Esophagus squamous epithelium (tissue), 5 donors: ENCODE data around the gene SNX32. TPM values are rescaled to one million over a fixed set of nuclear protein-coding genes. Genes with fewer than 3 reads are reported as not detected.
A peak's percentile ranks its signal among the peaks of the same experiment; 100 is the strongest.

Experiments used
- DNase-seq: peaks from one replicate; lab custom pipeline; 2025; lab: John Stamatoyannopoulos, UW
- H3K27ac ChIP-seq, 4 donors: fragments of 200-600 bp; sonication (generic); one replicate each; pipeline ENCODE4 v1.5.1; 2016 to 2019; ENCODE audit warnings: mild to moderate bottlenecking in 1 of 4
- H3K27me3 ChIP-seq, 4 donors: fragments of 200-600 bp; sonication (generic); 1 replicate in 3 of 4; 2 replicates in 1 of 4; pipeline versions ENCODE4 v1.5.1 to v1.6.0; 2017 to 2021; ENCODE audit warnings: antibody characterized with exemption in 1 of 4
- H3K36me3 ChIP-seq, 3 donors: fragments of 200-600 bp; sonication (generic); one replicate each; pipeline ENCODE4 v1.5.1; 2016 to 2019
- H3K4me1 ChIP-seq, 3 donors: fragments of 200-600 bp; sonication (generic); one replicate each; pipeline ENCODE4 v1.5.1; 2017 to 2019
- H3K4me3 ChIP-seq, 4 donors: fragments of 200-600 bp; sonication (generic); 1 replicate in 3 of 4; 2 replicates in 1 of 4; pipeline ENCODE4 v1.5.1; 2016 to 2019; ENCODE audit warnings: mild to moderate bottlenecking in 2 of 4, moderate library complexity in 1 of 4
- H3K9me3 ChIP-seq, 3 donors: fragments of 200-600 bp; sonication (generic); one replicate each; pipeline ENCODE4 v1.5.1; 2016 to 2019
- POLR2A ChIP-seq, 4 donors: fragments of 450-650 bp; IDR thresholded peaks; one replicate each; pipeline ENCODE4 v1.6.1; 2017; ENCODE audit warnings: antibody characterized with exemption in 4 of 4, mild to moderate bottlenecking in 4 of 4, moderate library complexity in 3 of 4
- WGBS, 2 donors: methylation state at CpG; one replicate each; pipeline ENCODE4 v1.1.5; 2018; 5-methylcytosine and 5-hydroxymethylcytosine counted together
- intact Hi-C: fragments of 100-400 bp; cut with DNase I; formaldehyde crosslinking; loops from one replicate; pipeline ENCODE4 v1.15.0; 2022
- total RNA-seq, 4 donors: library from RNA; depleted of rRNA; stranded (reverse); fragments of >200 nt; gene quantifications; one replicate each; pipeline ENCODE4 v1.1.0, GENCODE V29; 2016
- TF ChIP-seq, protein P1 (sequence below), 6 experiments: fragments of 450-650 bp in 4 of 6; fragments of 200-600 bp in 2 of 6; sonication (generic) in 2 of 6; IDR thresholded peaks; one replicate each; pipeline ENCODE4 v1.5.1; 2016 to 2019; ENCODE audit warnings: antibody characterized with exemption in 6 of 6, mild to moderate bottlenecking in 4 of 6, moderate library complexity in 4 of 6
- donor health status: DM: yes; HTN: yes; CAD: no.

Gene SNX32
- total RNA-seq, 4 donors from 2014 or later, result 0.38 TPM; not detected in 3

DNA sequence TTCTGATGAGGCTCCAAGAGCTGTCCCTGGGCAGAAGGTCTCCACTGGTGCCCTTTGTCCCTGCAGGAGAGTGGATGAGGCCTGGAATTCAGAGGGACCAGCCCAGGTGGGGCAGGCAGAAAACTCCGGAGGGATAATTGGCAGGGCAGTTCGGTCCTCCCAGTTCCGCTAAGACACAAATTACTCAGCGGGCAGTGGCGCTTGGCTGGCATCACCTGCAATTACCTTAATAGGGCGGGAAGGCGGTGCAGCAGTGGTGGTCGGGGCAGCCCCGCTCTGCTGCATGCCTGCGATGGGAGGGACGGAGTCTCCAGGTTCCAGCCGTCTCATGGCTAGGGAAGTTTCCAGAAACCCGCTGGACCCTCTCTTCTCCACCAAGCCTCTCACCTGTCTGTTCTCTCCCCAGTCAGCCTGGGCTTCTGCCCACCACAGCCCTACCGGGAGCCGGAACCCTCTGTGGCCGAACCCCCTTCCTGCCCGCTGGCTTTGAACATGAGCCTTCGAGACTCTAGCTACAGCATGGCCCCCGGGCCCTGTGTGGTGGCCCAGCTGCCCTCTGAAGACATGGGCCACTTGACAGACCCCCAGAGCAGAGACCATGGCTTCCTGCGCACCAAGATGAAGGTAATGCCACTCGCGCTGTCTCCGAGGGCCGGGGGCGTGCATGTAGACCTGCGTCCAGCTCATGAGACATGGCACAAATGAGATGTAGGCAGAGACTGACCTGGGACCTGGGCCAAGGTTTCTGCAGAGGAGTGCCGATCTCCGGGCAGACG, 40.0 kb upstream of the SNX32 start:
- intact Hi-C loops, result no loop called here
- Histone ChIP-seq H3K4me3 (peak overlapping the region in 3 of 4 donors; percentile 2 to 69 (median 19)), H3K4me1 (peaks cover 28 to 56% (median 34%) of the 10 kb centered on the region in 3 donors), H3K9me3 (no peaks in the 10 kb centered on the region), H3K27ac (peak overlapping the region in 3 of 4 donors; percentile 86 to 91 (median 89)), H3K36me3 (peaks cover 0 to 33% (median 23%) of the 10 kb centered on the region in 3 donors), H3K27me3 (peaks cover 0 to 38% (median 0%) of the 10 kb centered on the region in 4 donors)
- TF ChIP-seq POLR2A (IDR thresholded peaks at IDR 0.05), result no peak
- TF ChIP-seq, protein P1, sequence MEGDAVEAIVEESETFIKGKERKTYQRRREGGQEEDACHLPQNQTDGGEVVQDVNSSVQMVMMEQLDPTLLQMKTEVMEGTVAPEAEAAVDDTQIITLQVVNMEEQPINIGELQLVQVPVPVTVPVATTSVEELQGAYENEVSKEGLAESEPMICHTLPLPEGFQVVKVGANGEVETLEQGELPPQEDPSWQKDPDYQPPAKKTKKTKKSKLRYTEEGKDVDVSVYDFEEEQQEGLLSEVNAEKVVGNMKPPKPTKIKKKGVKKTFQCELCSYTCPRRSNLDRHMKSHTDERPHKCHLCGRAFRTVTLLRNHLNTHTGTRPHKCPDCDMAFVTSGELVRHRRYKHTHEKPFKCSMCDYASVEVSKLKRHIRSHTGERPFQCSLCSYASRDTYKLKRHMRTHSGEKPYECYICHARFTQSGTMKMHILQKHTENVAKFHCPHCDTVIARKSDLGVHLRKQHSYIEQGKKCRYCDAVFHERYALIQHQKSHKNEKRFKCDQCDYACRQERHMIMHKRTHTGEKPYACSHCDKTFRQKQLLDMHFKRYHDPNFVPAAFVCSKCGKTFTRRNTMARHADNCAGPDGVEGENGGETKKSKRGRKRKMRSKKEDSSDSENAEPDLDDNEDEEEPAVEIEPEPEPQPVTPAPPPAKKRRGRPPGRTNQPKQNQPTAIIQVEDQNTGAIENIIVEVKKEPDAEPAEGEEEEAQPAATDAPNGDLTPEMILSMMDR (IDR thresholded peaks at IDR 0.05), result no peak
- no peak for DNase-seq
- 79% methylated on average over 12 of the region's 29 CpGs; no CpG with 5 or more reads in 1 of the 2 donors for WGBS, 2 donors

DNA sequence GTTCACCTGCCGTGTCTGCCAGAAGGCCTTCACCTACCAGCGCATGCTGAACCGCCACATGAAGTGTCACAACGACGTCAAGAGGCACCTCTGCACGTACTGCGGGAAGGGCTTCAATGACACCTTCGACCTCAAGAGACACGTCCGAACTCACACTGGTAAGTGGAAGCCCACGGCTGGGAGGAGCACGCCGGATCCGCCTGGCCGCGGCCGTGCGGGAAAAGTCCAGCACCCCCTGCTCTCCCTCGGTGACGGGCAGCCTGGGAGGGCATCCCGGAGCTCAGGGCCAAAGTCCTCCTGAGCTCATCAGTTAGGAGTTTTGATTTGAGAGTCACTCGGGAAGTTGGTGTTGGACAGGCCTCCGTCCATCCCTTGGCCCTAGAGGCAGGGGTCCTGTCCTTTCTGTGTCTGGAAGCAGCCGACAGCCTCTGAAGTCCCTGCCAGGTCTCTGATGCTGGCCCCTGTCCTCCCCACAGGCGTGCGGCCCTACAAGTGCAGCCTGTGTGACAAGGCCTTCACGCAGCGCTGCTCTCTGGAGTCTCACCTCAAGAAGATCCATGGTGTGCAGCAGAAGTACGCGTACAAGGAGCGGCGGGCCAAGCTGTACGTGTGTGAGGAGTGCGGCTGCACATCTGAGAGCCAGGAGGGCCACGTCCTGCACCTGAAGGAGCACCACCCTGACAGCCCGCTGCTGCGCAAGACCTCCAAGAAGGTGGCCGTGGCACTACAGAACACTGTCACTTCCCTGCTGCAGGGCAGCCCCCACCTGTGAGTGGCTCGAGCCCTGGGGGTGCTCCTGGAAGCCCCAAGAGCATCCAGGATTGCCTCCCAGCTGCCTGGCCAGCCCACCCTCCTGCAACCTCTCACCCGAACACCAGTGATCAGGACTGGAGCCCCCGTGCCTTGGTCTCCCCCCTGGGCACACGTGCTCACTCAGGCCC, 38.9 kb upstream of the SNX32 start:
- Histone ChIP-seq H3K27ac (no peak overlapping the region), H3K36me3 (peaks cover 0 to 33% (median 23%) of the 10 kb centered on the region in 3 donors), H3K27me3 (peaks cover 0 to 43% (median 0%) of the 10 kb centered on the region in 4 donors), H3K9me3 (no peaks in the 10 kb centered on the region), H3K4me3 (no peak overlapping the region), H3K4me1 (peaks cover 28 to 46% (median 34%) of the 10 kb centered on the region in 3 donors)
- no peak for DNase-seq
- intact Hi-C loops, result no loop called here
- 92 to 94% methylated on average over 5 to 12 of the region's 42 CpGs for WGBS, 2 donors
- no peak for TF ChIP-seq POLR2A (IDR thresholded peaks at IDR 0.05)

DNA sequence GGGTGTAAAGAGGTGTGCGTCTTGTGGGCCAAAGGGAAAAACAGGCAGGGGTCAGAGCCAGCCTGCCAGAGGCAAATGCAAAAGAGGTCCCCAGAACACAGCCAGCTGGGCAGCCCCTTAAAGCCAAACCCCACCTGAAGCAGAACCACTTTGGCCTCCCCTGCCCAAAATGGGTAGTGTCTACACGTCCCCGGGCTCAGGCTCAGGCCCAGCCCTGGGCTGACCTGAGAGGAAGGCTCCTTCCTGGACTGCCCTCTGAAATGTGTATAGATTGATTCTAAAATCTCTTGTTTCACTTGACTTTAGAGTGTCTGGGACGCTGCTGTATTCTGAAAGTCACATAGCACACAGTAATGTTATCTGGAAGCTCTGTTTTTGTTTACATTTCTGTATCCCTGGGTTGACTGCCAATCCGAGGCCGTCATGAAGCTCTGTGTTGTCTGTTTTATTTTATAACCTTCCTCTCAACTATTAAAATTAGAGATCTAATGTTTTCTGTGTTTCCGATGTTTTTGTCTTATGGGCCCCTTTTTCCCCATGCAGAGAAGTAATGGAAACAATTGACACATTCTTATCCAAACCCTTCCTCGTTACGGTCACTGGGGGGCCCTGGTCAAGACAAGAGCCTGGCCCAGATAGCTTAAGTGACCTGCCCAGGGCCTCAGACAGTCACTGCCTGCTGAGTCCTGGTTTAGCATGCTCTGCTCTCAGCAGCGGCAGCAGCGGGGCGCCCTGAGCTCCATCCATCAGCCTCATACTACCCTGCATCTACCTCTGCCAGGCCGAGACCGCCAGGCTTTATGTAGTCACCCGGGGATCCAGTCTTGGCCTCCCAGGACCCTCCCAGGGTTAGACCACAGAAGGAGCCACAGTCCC, 36.8 kb upstream of the SNX32 start:
- TF ChIP-seq, protein P1 (IDR thresholded peaks at IDR 0.05), result no peak
- TF ChIP-seq POLR2A (IDR thresholded peaks at IDR 0.05), result no peak
- H3K27ac ChIP-seq, result no peak overlapping the region
- WGBS, 2 donors, result 74 to 78% methylated on average over 9 to 13 of the region's 15 CpGs
- no peak for DNase-seq
- H3K27me3 ChIP-seq, result peaks cover 0 to 63% (median 0%) of the 10 kb centered on the region in 4 donors
- H3K4me3 ChIP-seq, result no peak overlapping the region
- H3K36me3 ChIP-seq, result peaks cover 0 to 33% (median 23%) of the 10 kb centered on the region in 3 donors
- H3K9me3 ChIP-seq, result no peaks in the 10 kb centered on the region
- H3K4me1 ChIP-seq, result peaks cover 14 to 25% (median 18%) of the 10 kb centered on the region in 3 donors
- intact Hi-C loops, result no loop called here

DNA sequence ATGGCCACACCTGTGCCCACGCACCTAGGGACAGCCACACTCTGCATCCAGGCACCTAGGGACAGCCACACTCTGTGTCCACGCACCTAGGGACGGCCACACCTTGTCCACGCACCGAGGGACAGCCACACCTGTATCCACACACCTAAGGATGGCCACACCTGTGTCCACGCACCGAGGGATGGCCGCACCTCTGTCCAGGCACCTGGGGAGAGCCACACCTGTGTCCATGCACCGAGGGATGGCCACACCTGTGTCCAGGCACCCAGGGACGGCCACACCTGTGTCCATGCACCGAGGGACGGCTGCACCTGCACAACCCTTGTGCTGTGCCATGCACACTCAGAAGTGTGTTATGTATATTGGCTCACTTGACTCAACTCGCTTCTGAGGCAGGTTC, 36.1 kb upstream of the SNX32 start:
- no peak for TF ChIP-seq POLR2A (IDR thresholded peaks at IDR 0.05)
- TF ChIP-seq, protein P1 (IDR thresholded peaks at IDR 0.05), result no peak
- no peak for DNase-seq
- Histone ChIP-seq H3K4me3 (no peak overlapping the region), H3K36me3 (peaks cover 0 to 33% (median 23%) of the 10 kb centered on the region in 3 donors), H3K9me3 (no peaks in the 10 kb centered on the region), H3K4me1 (peaks cover 9 to 17% (median 11%) of the 10 kb centered on the region in 3 donors), H3K27me3 (peaks cover 0 to 71% (median 0%) of the 10 kb centered on the region in 4 donors), H3K27ac (no peak overlapping the region)
- intact Hi-C loops, result no loop called here
- 100% methylated on average over 1 of the region's 13 CpGs; no CpG with 5 or more reads in 1 of the 2 donors for WGBS, 2 donors
